ENCODE data around the gene TMEM270. TPM values are rescaled to one million over a fixed set of nuclear protein-coding genes. Genes with fewer than 3 reads are reported as not detected.

Gene TMEM270
- total and polyA plus RNA-seq, 8 donors: not detected

- no peak overlapping the region for H3K27ac ChIP-seq
- H3K36me3 ChIP-seq: no peaks in the 10 kb centered on the region
- peaks cover 0 to 7% of the 10 kb centered on the region in 2 donors for H3K27me3 ChIP-seq
- peak in 1 of 4 donors; percentile 39 for DNase-seq
- H3K9me3 ChIP-seq: no peaks in the 10 kb centered on the region
- H3K4me3 ChIP-seq: no peak overlapping the region
- no peak for ATAC-seq
- no peaks in the 10 kb centered on the region for H3K4me1 ChIP-seq
- TF ChIP-seq CTCF (IDR thresholded peaks at IDR 0.05): no peak
- intact Hi-C loops (cut with DNase I): loop anchor here in 1 of 2 donors (10.0 kb wide), 1 partner anchor 323 kb away; no protein-coding TSS in a partner anchor
These were observed 346 bp downstream of the TMEM270 start for GRCh38 chr7:73861305-73861704.

- DNase-seq (peak in 1 of 4 donors; percentile 69), ATAC-seq (no peak)
- Histone ChIP-seq H3K9me3 (no peaks in the 10 kb centered on the region), H3K36me3 (no peaks in the 10 kb centered on the region), H3K4me3 (no peak overlapping the region), H3K27me3 (no peaks in the 10 kb centered on the region), H3K4me1 (peaks cover 4 to 18% of the 10 kb centered on the region in 2 donors), H3K27ac (no peak overlapping the region)
- no peak for TF ChIP-seq CTCF (IDR thresholded peaks at IDR 0.05)
- intact Hi-C loops (cut with DNase I): loop anchor here in 1 of 2 donors (5.0 to 10.0 kb wide), 2 partner anchors 162 to 320 kb away; partner anchors contain the start of gene ELN
These were observed 4.2 kb downstream of the TMEM270 start for GRCh38 chr7:73864981-73865711.

- peak in 2 of 4 donors; percentile 7 to 63 for DNase-seq
- H3K4me3 ChIP-seq: no peak overlapping the region
- H3K36me3 ChIP-seq: no peaks in the 10 kb centered on the region
- no peaks in the 10 kb centered on the region for H3K27me3 ChIP-seq
- intact Hi-C loops (cut with DNase I): loop anchor here in 1 of 2 donors (5.0 to 10.0 kb wide), 2 partner anchors 161 to 319 kb away; partner anchors contain the start of gene ELN
- peaks cover 4 to 20% of the 10 kb centered on the region in 2 donors for H3K4me1 ChIP-seq
- H3K9me3 ChIP-seq: no peaks in the 10 kb centered on the region
- peak; percentile 69 for ATAC-seq
- TF ChIP-seq CTCF (IDR thresholded peaks at IDR 0.05): peak; percentile 59 to 63
- no peak overlapping the region for H3K27ac ChIP-seq
These were observed 4.9 kb downstream of the TMEM270 start for GRCh38 chr7:73865738-73866445.

- TF ChIP-seq CTCF (IDR thresholded peaks at IDR 0.05): no peak
- no peaks in the 10 kb centered on the region for H3K27me3 ChIP-seq
- intact Hi-C loops (cut with DNase I): loop anchor here in 1 of 2 donors (5.0 to 10.0 kb wide), 2 partner anchors 161 to 318 kb away; partner anchors contain the start of gene ELN
- no peak for DNase-seq
- H3K4me1 ChIP-seq: peaks cover 4 to 20% of the 10 kb centered on the region in 2 donors
- ATAC-seq: no peak
- H3K27ac ChIP-seq: no peak overlapping the region
- H3K4me3 ChIP-seq: no peak overlapping the region
- H3K9me3 ChIP-seq: no peaks in the 10 kb centered on the region
- no peaks in the 10 kb centered on the region for H3K36me3 ChIP-seq
These were observed 5.4 kb downstream of the TMEM270 start for GRCh38 chr7:73866446-73866767.

Measured in left lung (tissue), 10 donors.